ENCODE results near the gene TRAPPC10.
"Not testable (repeated sequence)": the region's sequence is repeated elsewhere in the genome, so short reads cannot be mapped to it uniquely, and the experiment has no call there.

The TRAPPC10 gene

GRCh38 chr21:44113702-44114371 lies 101.7 kb downstream of the TRAPPC10 start:
- not testable (repeated sequence) for H3K79me2 ChIP-seq; H3K27ac ChIP-seq; H3K9ac ChIP-seq; H3K4me2 ChIP-seq (ENCODE audit: low read length); H3K4me1 ChIP-seq; H3K4me3 ChIP-seq (ENCODE audit: low read depth, low read length); H3K27me3 ChIP-seq (ENCODE audit: control insufficient read depth, insufficient read depth, low read length); H3K9me3 ChIP-seq (ENCODE audit: control insufficient read depth, low read length); H2AFZ ChIP-seq; H3K36me3 ChIP-seq (ENCODE audit: control insufficient read depth, insufficient read depth, low read length)

- not testable (repeated sequence) for H3K4me3 ChIP-seq (ENCODE audit: low read depth, low read length); H3K27me3 ChIP-seq (ENCODE audit: control insufficient read depth, insufficient read depth, low read length); H3K9me3 ChIP-seq (ENCODE audit: control insufficient read depth, low read length)
These were observed 110.0 kb downstream of the TRAPPC10 start for GRCh38 chr21:44122131-44122530.

GRCh38 chr21:44127827-44128226 lies 115.7 kb downstream of the TRAPPC10 start:
- not testable (repeated sequence) for H3K27me3 ChIP-seq (ENCODE audit: control insufficient read depth, insufficient read depth, low read length); H3K4me2 ChIP-seq (ENCODE audit: low read length); H3K27ac ChIP-seq; H3K9ac ChIP-seq; H3K9me3 ChIP-seq (ENCODE audit: control insufficient read depth, low read length); H3K79me2 ChIP-seq; H3K4me3 ChIP-seq (ENCODE audit: low read depth, low read length); H3K36me3 ChIP-seq (ENCODE audit: control insufficient read depth, insufficient read depth, low read length); H2AFZ ChIP-seq; H3K4me1 ChIP-seq

More at GRCh38 chr21:44122131-44122530, 110.0 kb downstream of the TRAPPC10 start:
- not testable (repeated sequence) for H2AFZ ChIP-seq; H3K4me2 ChIP-seq (ENCODE audit: low read length); H3K79me2 ChIP-seq; H3K4me1 ChIP-seq; H3K27ac ChIP-seq; H3K9ac ChIP-seq; H3K36me3 ChIP-seq (ENCODE audit: control insufficient read depth, insufficient read depth, low read length)

GRCh38 chr21:44133715-44134057 lies 121.6 kb downstream of the TRAPPC10 start:
- H3K36me3 ChIP-seq (ENCODE audit: control insufficient read depth, insufficient read depth, low read length); H2AFZ ChIP-seq; H3K9ac ChIP-seq; H3K4me2 ChIP-seq (ENCODE audit: low read length); H3K9me3 ChIP-seq (ENCODE audit: control insufficient read depth, low read length); H3K4me3 ChIP-seq (ENCODE audit: low read depth, low read length); H3K27ac ChIP-seq; H3K27me3 ChIP-seq (ENCODE audit: control insufficient read depth, insufficient read depth, low read length); H3K79me2 ChIP-seq; H3K4me1 ChIP-seq: not testable (repeated sequence)

GRCh38 chr21:44134732-44135131 lies 122.6 kb downstream of the TRAPPC10 start:
- H3K36me3 ChIP-seq (ENCODE audit: control insufficient read depth, insufficient read depth, low read length); H3K79me2 ChIP-seq; H3K4me2 ChIP-seq (ENCODE audit: low read length); H3K27ac ChIP-seq; H3K4me3 ChIP-seq (ENCODE audit: low read depth, low read length); H3K9me3 ChIP-seq (ENCODE audit: control insufficient read depth, low read length); H3K9ac ChIP-seq; H3K27me3 ChIP-seq (ENCODE audit: control insufficient read depth, insufficient read depth, low read length); H2AFZ ChIP-seq; H3K4me1 ChIP-seq: not testable (repeated sequence)

- not testable (repeated sequence) for H3K4me2 ChIP-seq (ENCODE audit: low read length); H3K79me2 ChIP-seq; H3K4me1 ChIP-seq; H3K4me3 ChIP-seq (ENCODE audit: low read depth, low read length); H3K27me3 ChIP-seq (ENCODE audit: control insufficient read depth, insufficient read depth, low read length); H3K27ac ChIP-seq; H3K9me3 ChIP-seq (ENCODE audit: control insufficient read depth, low read length); H3K36me3 ChIP-seq (ENCODE audit: control insufficient read depth, insufficient read depth, low read length); H2AFZ ChIP-seq; H3K9ac ChIP-seq
These were observed 125.9 kb downstream of the TRAPPC10 start for GRCh38 chr21:44138039-44138438.

- not testable (repeated sequence) for H3K27ac ChIP-seq, H2AFZ ChIP-seq
These were observed 127.9 kb downstream of the TRAPPC10 start for GRCh38 chr21:44139787-44140551.

GRCh38 chr21:44140552-44140932 lies 128.4 kb downstream of the TRAPPC10 start:
- not testable (repeated sequence) for H3K4me2 ChIP-seq (ENCODE audit: low read length); H2AFZ ChIP-seq; H3K4me1 ChIP-seq; H3K79me2 ChIP-seq; H3K27ac ChIP-seq; H3K4me3 ChIP-seq (ENCODE audit: low read depth, low read length); H3K27me3 ChIP-seq (ENCODE audit: control insufficient read depth, insufficient read depth, low read length); H3K9me3 ChIP-seq (ENCODE audit: control insufficient read depth, low read length); H3K9ac ChIP-seq; H3K36me3 ChIP-seq (ENCODE audit: control insufficient read depth, insufficient read depth, low read length)

More at GRCh38 chr21:44139787-44140551, 127.9 kb downstream of the TRAPPC10 start:
- not testable (repeated sequence) for H3K9me3 ChIP-seq (ENCODE audit: control insufficient read depth, low read length); H3K27me3 ChIP-seq (ENCODE audit: control insufficient read depth, insufficient read depth, low read length); H3K79me2 ChIP-seq; H3K36me3 ChIP-seq (ENCODE audit: control insufficient read depth, insufficient read depth, low read length); H3K4me3 ChIP-seq (ENCODE audit: low read depth, low read length); H3K9ac ChIP-seq; H3K4me2 ChIP-seq (ENCODE audit: low read length); H3K4me1 ChIP-seq

GRCh38 chr21:44142470-44142869 lies 130.4 kb downstream of the TRAPPC10 start:
- H3K79me2 ChIP-seq; H3K36me3 ChIP-seq (ENCODE audit: control insufficient read depth, insufficient read depth, low read length); H2AFZ ChIP-seq: not testable (repeated sequence)

GRCh38 chr21:44143380-44143779 lies 131.3 kb downstream of the TRAPPC10 start:
- not testable (repeated sequence) for H3K79me2 ChIP-seq; H3K4me3 ChIP-seq (ENCODE audit: low read depth, low read length); H3K4me1 ChIP-seq; H3K9ac ChIP-seq; H3K9me3 ChIP-seq (ENCODE audit: control insufficient read depth, low read length); H3K4me2 ChIP-seq (ENCODE audit: low read length); H2AFZ ChIP-seq; H3K27me3 ChIP-seq (ENCODE audit: control insufficient read depth, insufficient read depth, low read length); H3K36me3 ChIP-seq (ENCODE audit: control insufficient read depth, insufficient read depth, low read length); H3K27ac ChIP-seq

More at GRCh38 chr21:44142470-44142869, 130.4 kb downstream of the TRAPPC10 start:
- not testable (repeated sequence) for H3K4me1 ChIP-seq; H3K27me3 ChIP-seq (ENCODE audit: control insufficient read depth, insufficient read depth, low read length); H3K27ac ChIP-seq; H3K9me3 ChIP-seq (ENCODE audit: control insufficient read depth, low read length); H3K4me2 ChIP-seq (ENCODE audit: low read length); H3K4me3 ChIP-seq (ENCODE audit: low read depth, low read length); H3K9ac ChIP-seq

GRCh38 chr21:44143996-44144395 lies 131.9 kb downstream of the TRAPPC10 start:
- not testable (repeated sequence) for H3K79me2 ChIP-seq; H3K36me3 ChIP-seq (ENCODE audit: control insufficient read depth, insufficient read depth, low read length); H3K27ac ChIP-seq; H3K4me1 ChIP-seq; H3K27me3 ChIP-seq (ENCODE audit: control insufficient read depth, insufficient read depth, low read length); H3K4me2 ChIP-seq (ENCODE audit: low read length); H3K4me3 ChIP-seq (ENCODE audit: low read depth, low read length); H2AFZ ChIP-seq; H3K9me3 ChIP-seq (ENCODE audit: control insufficient read depth, low read length); H3K9ac ChIP-seq
